H1 (cell line): ENCODE data around the gene ZNF318. TPM values are rescaled to one million over a fixed set of nuclear protein-coding genes. Genes with fewer than 3 reads are reported as not detected.

Experiments used
- CEBPB ChIP-seq: IDR thresholded peaks from 2 replicates; pipeline ENCODE4 v1.6.1; 2012; ENCODE audit warnings: low read depth, low read length
- KDM4A ChIP-seq: IDR thresholded peaks from one replicate; pipeline ENCODE4 v1.7.1; 2012; ENCODE audit warnings: low read depth, mild to moderate bottlenecking, moderate library complexity, low read length, inconsistent platforms; ENCODE audit not compliant: severe bottlenecking
- polyA plus RNA-seq, 7 experiments: library from polyadenylated mRNA; depleted of rRNA in 3 of 7; stranded (reverse) in 5 of 7; unstranded in 2 of 7; fragments of >200 nt in 5 of 7; fragments of 200-250 nt in 2 of 7; gene quantifications; 1 replicate in 5 of 7; 2 replicates in 1 of 7; 4 replicates in 1 of 7; pipeline versions ENCODE4 v1.2.1 to v1.2.3, GENCODE V29; 2011 to 2013; ENCODE audit warnings: missing spikeins in 2 of 7, mixed read lengths in 2 of 7
- total RNA-seq: library from RNA; stranded (reverse); fragmentation: NEBNext Ultra II Directional; extraction: Animal tissue kit (Norgen Biotek cat#: 25700); gene quantifications from 2 replicates; pipeline ENCODE4 v1.2.1, GENCODE V29; 2021
- TF ChIP-seq, protein P1 (sequence below), 3 experiments: IDR thresholded peaks; 1 replicate in 2 of 3; 2 replicates in 1 of 3; pipeline versions ENCODE4 v1.5.1 to v1.6.1; 2011; ENCODE audit warnings: low read length in 3 of 3, mild to moderate bottlenecking in 3 of 3, inconsistent platforms in 2 of 3, low read depth in 1 of 3, moderate library complexity in 1 of 3; ENCODE audit not compliant: insufficient read depth in 1 of 3; ENCODE audit errors: control extremely low read depth in 1 of 3

The ZNF318 gene
- total and polyA plus RNA-seq, 2 of the 8 experiments (the other 6 are each of a cell fraction or from before 2014, with no cell fraction given) = 10.2 to 22.1 TPM

- TF ChIP-seq, protein P1, sequence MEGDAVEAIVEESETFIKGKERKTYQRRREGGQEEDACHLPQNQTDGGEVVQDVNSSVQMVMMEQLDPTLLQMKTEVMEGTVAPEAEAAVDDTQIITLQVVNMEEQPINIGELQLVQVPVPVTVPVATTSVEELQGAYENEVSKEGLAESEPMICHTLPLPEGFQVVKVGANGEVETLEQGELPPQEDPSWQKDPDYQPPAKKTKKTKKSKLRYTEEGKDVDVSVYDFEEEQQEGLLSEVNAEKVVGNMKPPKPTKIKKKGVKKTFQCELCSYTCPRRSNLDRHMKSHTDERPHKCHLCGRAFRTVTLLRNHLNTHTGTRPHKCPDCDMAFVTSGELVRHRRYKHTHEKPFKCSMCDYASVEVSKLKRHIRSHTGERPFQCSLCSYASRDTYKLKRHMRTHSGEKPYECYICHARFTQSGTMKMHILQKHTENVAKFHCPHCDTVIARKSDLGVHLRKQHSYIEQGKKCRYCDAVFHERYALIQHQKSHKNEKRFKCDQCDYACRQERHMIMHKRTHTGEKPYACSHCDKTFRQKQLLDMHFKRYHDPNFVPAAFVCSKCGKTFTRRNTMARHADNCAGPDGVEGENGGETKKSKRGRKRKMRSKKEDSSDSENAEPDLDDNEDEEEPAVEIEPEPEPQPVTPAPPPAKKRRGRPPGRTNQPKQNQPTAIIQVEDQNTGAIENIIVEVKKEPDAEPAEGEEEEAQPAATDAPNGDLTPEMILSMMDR (IDR thresholded peaks at IDR 0.05; ENCODE audit: control extremely low read depth in 1 of 3, insufficient read depth in 1 of 3, low read depth in 1 of 3, low read length in 3 of 3) = no peak
- no peak for TF ChIP-seq CEBPB
- TF ChIP-seq KDM4A = no peak
These were observed 20.4 kb upstream of the ZNF318 start (continued) for GRCh38 chr6:43389730-43390295.
